Keratinocyte (primary cell): Measurements from ENCODE around the gene IFNL1. TPM values are rescaled to one million over a fixed set of nuclear protein-coding genes. Genes with fewer than 3 reads are reported as not detected.

Experiments used
- DNase-seq: peaks from one replicate; pipeline ENCODE4 v3.0.0-alpha.2; 2011; ENCODE audit warnings: low read depth, missing footprints, low spot score
- FAIRE-seq: peaks from 2 replicates; lab custom pipeline; 2011; peaks lifted over from hg19 to GRCh38; lab: Jason Lieb, UNC
- H2AFZ ChIP-seq: 2 replicates; pipeline ENCODE4 v1.6.0; 2012; ENCODE audit warnings: low read length, control low read depth, inconsistent platforms; ENCODE audit not compliant: control insufficient read depth
- H3K27ac ChIP-seq: 2 replicates; pipeline ENCODE4 v1.5.1; 2011; ENCODE audit warnings: low read length; ENCODE audit not compliant: control insufficient read depth, insufficient read depth
- H3K27me3 ChIP-seq: 3 replicates; pipeline ENCODE4 v1.6.0; 2011; ENCODE audit warnings: low read length; ENCODE audit not compliant: control insufficient read depth, insufficient read depth; ENCODE audit errors: extremely low read depth
- H3K36me3 ChIP-seq, 2 experiments: 2 replicates in 1 of 2; 3 replicates in 1 of 2; pipeline ENCODE4 v1.5.1; 2011; ENCODE audit warnings: low read length in 2 of 2, mild to moderate bottlenecking in 1 of 2; ENCODE audit not compliant: control insufficient read depth in 2 of 2, insufficient read depth in 2 of 2; ENCODE audit errors: extremely low read depth in 1 of 2
- H3K4me1 ChIP-seq: 3 replicates; pipeline ENCODE4 v1.5.1; 2011; ENCODE audit warnings: low read length; ENCODE audit not compliant: control insufficient read depth, insufficient read depth; ENCODE audit errors: extremely low read depth
- H3K4me2 ChIP-seq: 3 replicates; pipeline ENCODE4 v1.6.0; 2011; ENCODE audit warnings: low read depth, low read length; ENCODE audit not compliant: control insufficient read depth, insufficient read depth; ENCODE audit errors: extremely low read depth
- H3K4me3 ChIP-seq, 3 experiments: fragments of 200-600 bp in 1 of 3; sonication (generic) in 1 of 3; 2 replicates in 2 of 3; 3 replicates in 1 of 3; pipeline ENCODE4 v1.5.1; 2011 to 2016; ENCODE audit warnings: low read length in 3 of 3, mild to moderate bottlenecking in 3 of 3, control low read depth in 2 of 3, inconsistent platforms in 1 of 3, low read depth in 1 of 3, mixed read lengths in 1 of 3, mixed run types in 1 of 3, moderate library complexity in 1 of 3; ENCODE audit not compliant: control insufficient read depth in 2 of 3, insufficient read depth in 2 of 3; ENCODE audit errors: extremely low read depth in 1 of 3
- H3K79me2 ChIP-seq: 2 replicates; pipeline ENCODE4 v1.6.0; 2012; ENCODE audit warnings: low read length; ENCODE audit not compliant: control insufficient read depth, insufficient read depth
- H3K9ac ChIP-seq: 3 replicates; pipeline ENCODE4 v1.6.0; 2011; ENCODE audit warnings: low read length; ENCODE audit not compliant: control insufficient read depth, insufficient read depth; ENCODE audit errors: extremely low read depth
- H3K9me1 ChIP-seq: 3 replicates; pipeline ENCODE4 v1.6.0; 2011; ENCODE audit warnings: low read length; ENCODE audit not compliant: control insufficient read depth, insufficient read depth; ENCODE audit errors: extremely low read depth
- H3K9me3 ChIP-seq: 2 replicates; pipeline ENCODE4 v1.5.1; 2012; ENCODE audit warnings: low read depth, low read length; ENCODE audit not compliant: control insufficient read depth
- H4K20me1 ChIP-seq: 3 replicates; pipeline ENCODE4 v1.6.0; 2011; ENCODE audit warnings: low read length; ENCODE audit not compliant: control insufficient read depth, insufficient read depth; ENCODE audit errors: extremely low read depth
- EZH2 ChIP-seq: IDR thresholded peaks from one replicate; pipeline ENCODE4 v1.6.1; 2012; ENCODE audit warnings: inconsistent platforms, mild to moderate bottlenecking, low read length, moderate library complexity
- dilution Hi-C: fragments of 300-500 bp; cut with MboI; formaldehyde crosslinking; loops from one replicate; pipeline ENCODE4 v1.7.0; 2020; ENCODE audit warnings: low sequenced_read_pairs; ENCODE audit not compliant: extremely low pct_ligation_motif_present
- polyA plus RNA-seq, 5 experiments: library from polyadenylated mRNA; depleted of rRNA in 3 of 5; stranded (reverse) in 3 of 5; stranded (forward) in 1 of 5; unstranded in 1 of 5; fragments of >200 nt; gene quantifications; 1 replicate in 1 of 5; 2 replicates in 3 of 5; 3 replicates in 1 of 5; pipeline versions ENCODE4 v1.2.1 to v1.2.3, GENCODE V29; 2011 to 2012; ENCODE audit warnings: missing spikeins in 2 of 5, low read depth in 1 of 5, low replicate concordance in 1 of 5
- TF ChIP-seq, protein P1 (sequence below), 3 experiments: IDR thresholded peaks in 1 of 3; conservative IDR thresholded peaks in 1 of 3; optimal IDR thresholded peaks in 1 of 3; 2 replicates in 2 of 3; 3 replicates in 1 of 3; pipeline versions ENCODE3 to v1.5.1; 2011; ENCODE audit warnings: low read length in 3 of 3, mild to moderate bottlenecking in 3 of 3, moderate library complexity in 2 of 3, control low read depth in 1 of 3, inconsistent platforms in 1 of 3; ENCODE audit not compliant: insufficient read depth in 2 of 3; ENCODE audit errors: extremely low read depth in 1 of 3

Gene IFNL1
- polyA plus RNA-seq, 1 donor (not counting 4 experiments of a cell fraction or from before 2014, with no cell fraction given): not detected

DNA sequence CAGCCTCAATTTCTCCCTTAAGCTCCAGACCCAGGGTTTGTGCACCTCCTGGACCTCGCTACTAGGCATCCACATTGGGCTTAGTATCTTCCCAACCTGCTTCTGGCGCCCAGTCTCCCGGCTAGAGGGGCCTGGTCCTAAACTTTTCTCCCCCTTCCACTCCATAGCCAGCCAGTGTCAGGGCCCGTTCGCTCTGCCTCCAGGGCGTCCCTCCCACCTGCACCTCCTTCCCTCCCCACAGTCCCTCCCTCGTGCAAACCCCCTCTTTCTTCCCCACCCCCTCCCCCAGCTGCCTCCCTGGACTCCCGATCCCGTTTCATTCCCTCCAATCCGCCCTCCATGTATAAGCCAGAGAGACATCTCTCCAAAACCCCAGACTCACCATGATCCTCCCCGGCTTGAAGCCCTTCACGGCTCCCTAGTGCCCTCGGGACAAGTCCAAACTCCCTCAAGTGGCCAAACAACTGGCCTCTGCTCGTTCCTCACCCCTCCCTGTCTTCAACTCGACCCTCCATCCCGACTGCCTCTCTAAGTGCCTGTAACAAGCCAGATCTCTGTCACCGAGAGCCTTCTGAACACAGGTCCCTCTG, 45.0 kb downstream of the IFNL1 start:
- Histone ChIP-seq H3K4me3 (peak overlapping the region; percentile 68 to 98 (median 86)), H3K27ac (peak overlapping the region; percentile 80), H4K20me1 (no peaks in the 10 kb centered on the region), H3K9me1 (peaks cover 1% of the 10 kb centered on the region), H3K4me1 (peaks cover 12% of the 10 kb centered on the region), H3K4me2 (peak overlapping the region; percentile 78), H3K9ac (peak overlapping the region; percentile 87), H3K9me3 (no peaks in the 10 kb centered on the region), H3K79me2 (peaks cover 32% of the 10 kb centered on the region), H2AFZ (peak overlapping the region; percentile 99), H3K36me3 (peaks cover 0 to 5% of the 10 kb centered on the region in 2 experiments), H3K27me3 (no peaks in the 10 kb centered on the region)
- FAIRE-seq (no peak), DNase-seq (no peak)
- no peak for TF ChIP-seq EZH2
- TF ChIP-seq, protein P1, sequence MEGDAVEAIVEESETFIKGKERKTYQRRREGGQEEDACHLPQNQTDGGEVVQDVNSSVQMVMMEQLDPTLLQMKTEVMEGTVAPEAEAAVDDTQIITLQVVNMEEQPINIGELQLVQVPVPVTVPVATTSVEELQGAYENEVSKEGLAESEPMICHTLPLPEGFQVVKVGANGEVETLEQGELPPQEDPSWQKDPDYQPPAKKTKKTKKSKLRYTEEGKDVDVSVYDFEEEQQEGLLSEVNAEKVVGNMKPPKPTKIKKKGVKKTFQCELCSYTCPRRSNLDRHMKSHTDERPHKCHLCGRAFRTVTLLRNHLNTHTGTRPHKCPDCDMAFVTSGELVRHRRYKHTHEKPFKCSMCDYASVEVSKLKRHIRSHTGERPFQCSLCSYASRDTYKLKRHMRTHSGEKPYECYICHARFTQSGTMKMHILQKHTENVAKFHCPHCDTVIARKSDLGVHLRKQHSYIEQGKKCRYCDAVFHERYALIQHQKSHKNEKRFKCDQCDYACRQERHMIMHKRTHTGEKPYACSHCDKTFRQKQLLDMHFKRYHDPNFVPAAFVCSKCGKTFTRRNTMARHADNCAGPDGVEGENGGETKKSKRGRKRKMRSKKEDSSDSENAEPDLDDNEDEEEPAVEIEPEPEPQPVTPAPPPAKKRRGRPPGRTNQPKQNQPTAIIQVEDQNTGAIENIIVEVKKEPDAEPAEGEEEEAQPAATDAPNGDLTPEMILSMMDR (optimal IDR thresholded peaks at IDR 0.05 in 1 of 3, IDR thresholded peaks at IDR 0.05 in 1 of 3, conservative IDR thresholded peaks at IDR 0.05 in 1 of 3; ENCODE audit: extremely low read depth in 1 of 3, insufficient read depth in 2 of 3, low read length in 3 of 3): no peak
- dilution Hi-C loops: no loop called here

DNA sequence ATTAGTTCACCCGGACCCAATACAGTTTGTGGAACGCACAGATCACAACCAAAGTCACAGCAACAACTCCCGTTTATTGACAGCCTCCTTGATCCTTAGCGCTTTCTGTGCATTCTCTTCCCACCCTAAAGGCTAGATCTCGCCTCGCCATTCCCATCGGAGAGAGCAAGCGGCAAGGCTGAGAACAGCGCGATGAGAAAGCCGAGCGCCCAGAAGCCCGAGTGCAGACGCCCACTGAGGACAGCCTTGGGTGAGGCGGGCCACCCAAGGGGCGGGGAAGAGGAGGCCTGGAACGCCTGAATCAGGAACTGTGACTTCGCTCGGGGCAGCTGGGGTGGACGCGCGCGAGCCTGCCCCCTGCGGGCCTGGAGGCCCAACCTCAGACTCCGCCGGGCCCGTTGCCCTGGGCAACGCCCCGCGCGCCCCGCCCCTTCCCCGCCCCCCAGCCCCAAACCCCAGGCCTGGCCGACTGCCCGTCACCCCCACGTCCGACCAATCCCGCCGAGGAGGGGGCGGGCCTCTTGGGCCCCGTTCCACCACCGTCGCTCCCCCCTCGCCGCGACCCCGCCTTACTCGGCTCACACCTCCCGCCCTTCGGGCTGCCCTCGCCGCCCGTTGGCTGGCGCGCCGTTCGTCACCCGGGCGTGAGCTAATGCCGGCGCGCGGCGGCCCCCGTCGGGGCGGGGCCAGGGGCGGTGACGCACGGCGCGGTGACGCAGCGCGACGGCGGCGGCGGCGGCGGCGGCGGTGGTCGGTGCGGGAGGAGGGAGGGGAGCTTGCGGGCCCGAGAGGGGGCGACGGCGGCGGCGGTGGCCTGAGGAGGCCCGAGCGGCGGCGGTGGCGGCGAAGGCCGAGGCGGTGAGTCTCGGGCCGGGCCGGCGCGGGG, 45.8 kb downstream of the IFNL1 start, which contains the start of gene SAMD4B:
SAMD4B (plus strand) TSS at position 703 of the 886 bp plus-strand sequence. CDS start 14,473 bp downstream, outside the sequence.
- FAIRE-seq (peak; percentile 67), DNase-seq (peak; percentile 86)
- peaks cover 2% of the 10 kb centered on the region for H3K9me1 ChIP-seq
- H3K4me3 ChIP-seq: peak within 1 kb of the TSS; percentile 86 to 98 (median 91)
- peaks cover 12% of the 10 kb centered on the region for H3K4me1 ChIP-seq
- dilution Hi-C loops: no loop called here
- no peaks in the 10 kb centered on the region for H4K20me1 ChIP-seq
- H3K27me3 ChIP-seq: no peaks in the 10 kb centered on the region
- TF ChIP-seq, protein P1 (optimal IDR thresholded peaks at IDR 0.05 in 1 of 3, IDR thresholded peaks at IDR 0.05 in 1 of 3, conservative IDR thresholded peaks at IDR 0.05 in 1 of 3; ENCODE audit: extremely low read depth in 1 of 3, insufficient read depth in 2 of 3, low read length in 3 of 3): peak; percentile 41 to 87 (median 70)
- TF ChIP-seq EZH2: no peak
- H3K9ac ChIP-seq: peak within 1 kb of the TSS; percentile 88
- H3K36me3 ChIP-seq: peaks cover 0 to 5% of the 10 kb centered on the region in 2 experiments
- H3K79me2 ChIP-seq: peaks cover 35% of the 10 kb centered on the region
- H3K9me3 ChIP-seq: no peaks in the 10 kb centered on the region
- peak within 1 kb of the TSS; percentile 91 for H3K4me2 ChIP-seq
- H2AFZ ChIP-seq: peak within 1 kb of the TSS; percentile 99
- H3K27ac ChIP-seq: peak within 1 kb of the TSS; percentile 80
